GM18508 (cell line): ENCODE measurements around the gene PSEN2.

ENCODE experiments used
- ATAC-seq: cut with Tn5 transposase; IDR thresholded peaks from one replicate; pipeline ENCODE4 v1.9.1; 2021; ENCODE audit warnings: moderate number of reproducible peaks; ENCODE audit not compliant: insufficient read depth, unreplicated experiment

PSEN2 gene

DNA sequence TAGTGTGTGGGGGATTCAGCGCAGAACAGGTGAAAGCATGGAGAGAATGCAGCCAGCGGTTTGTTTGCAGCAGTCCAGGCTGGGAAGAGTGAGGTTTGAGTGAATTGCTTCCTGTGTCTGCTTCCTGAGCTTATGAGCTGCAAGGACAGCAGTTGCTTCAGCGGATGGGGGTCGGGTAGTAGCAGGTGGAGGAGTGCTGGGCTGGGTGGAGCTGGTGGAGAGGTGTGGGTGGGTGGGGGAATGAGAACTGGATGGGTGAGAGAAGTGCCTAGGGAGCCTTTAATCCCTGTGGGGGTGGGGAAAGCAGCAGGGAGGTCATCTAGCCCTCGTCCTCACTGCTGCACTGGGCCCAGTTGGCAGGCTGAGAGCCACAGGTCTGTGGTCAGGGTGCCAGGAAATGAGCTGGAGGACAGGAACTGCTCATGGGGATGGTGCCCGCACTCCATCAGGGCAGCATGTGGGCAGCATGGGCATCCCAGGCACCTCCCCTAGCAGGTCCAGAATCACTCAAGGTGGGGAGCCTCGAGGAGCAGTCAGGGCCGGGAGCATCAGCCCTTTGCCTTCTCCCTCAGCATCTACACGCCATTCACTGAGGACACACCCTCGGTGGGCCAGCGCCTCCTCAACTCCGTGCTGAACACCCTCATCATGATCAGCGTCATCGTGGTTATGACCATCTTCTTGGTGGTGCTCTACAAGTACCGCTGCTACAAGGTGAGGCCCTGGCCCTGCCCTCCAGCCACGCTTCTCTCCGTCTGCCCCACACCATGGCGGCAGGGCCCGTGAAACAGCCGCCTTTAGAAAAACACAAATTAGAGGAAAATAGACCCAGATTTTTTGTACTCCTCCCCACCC lies 14.8 kb downstream of the PSEN2 start:
- ATAC-seq: no peak

DNA sequence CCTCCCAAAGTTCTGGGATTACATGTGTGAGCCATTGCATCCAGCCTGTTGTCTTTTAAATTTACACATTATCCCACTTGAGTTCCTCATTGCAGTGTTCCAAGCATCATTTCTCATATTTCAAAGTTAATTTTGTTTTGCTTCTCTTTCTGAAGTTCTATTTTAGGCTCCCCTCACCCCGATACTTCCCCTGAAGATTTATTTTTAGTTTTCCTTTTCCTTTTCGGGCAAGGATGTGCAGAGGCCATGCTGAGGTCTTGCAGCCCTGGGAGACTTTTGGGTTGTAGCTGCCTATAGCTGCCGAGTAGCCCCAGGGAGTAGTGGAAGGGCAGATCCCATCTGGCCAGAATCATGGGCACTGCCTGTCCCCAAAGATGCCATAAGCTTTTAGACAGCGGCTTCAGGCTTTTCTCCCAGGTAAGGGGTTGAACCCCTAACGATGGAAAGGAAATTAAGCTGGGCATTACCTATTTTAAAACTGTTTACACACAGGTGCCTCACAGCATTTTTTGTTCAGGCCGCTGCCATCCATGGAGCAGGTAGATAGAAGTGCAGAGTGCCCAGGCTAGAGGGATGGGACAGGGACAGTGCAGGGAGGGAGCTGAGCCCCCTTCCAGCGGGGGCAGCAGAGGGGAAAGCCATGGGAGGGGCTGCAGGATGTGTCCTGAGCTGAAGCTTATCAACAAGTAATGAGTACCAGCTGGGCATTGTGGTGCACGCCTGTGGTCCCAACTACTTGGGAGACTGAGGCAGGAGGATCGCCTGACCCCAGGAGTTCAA lies 15.9 kb downstream of the PSEN2 start:
- ATAC-seq: no peak

DNA sequence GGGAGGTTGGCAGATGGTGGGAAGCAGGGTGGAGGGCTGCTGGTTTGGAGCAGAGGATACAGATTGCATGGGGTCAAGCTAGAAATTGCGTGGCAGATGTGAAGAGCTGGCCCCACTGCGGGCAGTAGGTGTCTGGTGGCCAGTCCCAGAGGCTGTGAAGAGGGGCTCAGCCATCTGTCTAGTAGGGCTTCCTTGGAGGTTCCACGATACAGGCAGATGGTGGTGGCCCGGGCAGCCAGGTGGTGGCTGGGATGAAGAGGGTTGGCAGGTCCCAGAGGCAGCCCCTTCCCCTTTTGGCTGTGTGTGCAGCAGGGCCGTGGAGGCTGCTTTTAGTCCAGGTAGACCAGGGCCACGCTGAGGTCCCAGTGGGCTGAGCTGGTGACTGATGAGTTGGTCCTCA lies 16.6 kb downstream of the PSEN2 start:
- ATAC-seq: no peak

DNA sequence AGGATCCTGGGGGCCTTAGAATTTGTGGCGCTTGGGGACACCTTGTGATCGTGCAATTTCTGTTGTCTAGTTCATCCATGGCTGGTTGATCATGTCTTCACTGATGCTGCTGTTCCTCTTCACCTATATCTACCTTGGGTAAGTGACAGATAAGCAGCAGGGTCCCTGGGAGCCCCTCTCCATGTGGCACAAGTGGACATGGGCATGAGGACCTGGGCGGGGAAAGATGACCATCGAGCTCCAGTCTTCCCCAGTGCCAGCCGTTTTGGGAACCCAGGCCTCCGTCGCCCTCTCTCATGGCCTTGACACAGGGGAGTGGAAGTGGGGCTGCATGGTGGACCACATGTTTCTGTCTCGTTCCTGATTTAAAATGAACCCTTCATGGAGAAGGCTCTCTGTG lies 17.6 kb downstream of the PSEN2 start:
- no peak for ATAC-seq

- ATAC-seq: no peak
Observed at GRCh38 chr1:226888816-226889215, 18.4 kb downstream of the PSEN2 start.

DNA sequence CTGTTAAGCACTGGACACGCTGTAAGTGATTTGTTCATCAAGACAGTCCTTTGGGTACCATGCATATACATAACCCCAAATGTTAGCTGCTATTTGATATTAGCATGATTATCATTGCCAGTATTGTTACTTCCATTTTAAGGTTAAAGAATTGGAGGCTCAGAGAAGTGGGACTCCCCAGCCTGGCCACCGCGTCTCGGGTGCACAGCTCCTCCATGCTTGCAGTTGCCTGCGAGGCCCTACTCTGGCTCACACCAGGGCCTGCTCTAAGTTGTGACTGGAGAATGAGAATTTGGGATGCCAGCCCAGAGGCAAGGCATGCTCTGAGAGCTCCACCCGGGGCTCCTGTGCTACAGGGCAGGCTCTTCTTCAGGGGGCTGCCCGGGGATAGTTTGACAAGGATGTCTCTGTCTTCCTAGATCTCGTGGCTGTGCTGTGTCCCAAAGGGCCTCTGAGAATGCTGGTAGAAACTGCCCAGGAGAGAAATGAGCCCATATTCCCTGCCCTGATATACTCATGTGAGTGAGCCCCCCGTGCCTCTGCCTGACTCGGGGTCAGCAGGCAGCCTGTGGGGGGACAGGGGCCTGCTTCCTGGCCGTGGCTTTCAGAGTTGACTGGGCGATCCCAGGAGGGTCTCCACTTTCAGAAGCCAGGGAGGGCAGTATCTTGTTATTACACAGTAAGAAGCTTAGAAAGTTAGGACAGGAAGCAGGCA lies 19.4 kb downstream of the PSEN2 start:
- ATAC-seq: no peak

DNA sequence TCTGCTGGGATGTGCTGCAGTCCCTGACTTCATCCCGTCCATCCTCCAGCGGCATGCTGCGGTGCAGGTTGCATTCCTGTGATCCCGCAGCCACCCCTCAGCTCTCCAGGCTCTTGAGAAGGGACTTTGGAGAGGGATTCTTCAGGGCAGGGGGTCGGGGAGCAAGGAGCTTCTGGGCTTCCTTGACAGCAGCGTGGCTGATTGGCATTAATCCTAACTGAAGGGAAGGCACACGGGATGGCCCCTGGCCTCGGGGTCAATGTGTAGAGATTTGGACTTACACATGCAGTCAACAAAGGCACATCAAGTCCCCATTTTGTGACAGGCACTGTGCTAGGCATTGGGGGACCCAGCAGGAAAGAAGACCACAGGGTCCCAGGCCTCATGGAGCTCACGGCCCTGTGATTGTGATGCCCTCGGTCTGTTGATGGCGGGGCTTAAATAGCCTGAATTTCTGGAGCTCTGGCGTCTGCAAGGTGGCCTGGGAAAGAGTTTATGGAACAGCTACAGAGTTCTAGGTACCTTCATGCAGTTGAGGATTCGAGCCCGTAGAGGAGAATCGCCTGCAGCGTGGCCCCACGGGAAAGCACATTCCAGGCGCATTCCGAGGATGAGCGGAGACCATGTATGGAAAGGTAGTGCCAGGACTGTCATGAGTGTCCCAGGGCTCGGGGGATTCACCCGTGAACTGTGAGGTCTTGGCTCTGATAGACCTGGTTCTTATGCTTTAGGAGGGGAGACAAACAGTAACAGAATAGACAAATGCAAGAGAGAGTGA lies 20.1 kb downstream of the PSEN2 start:
- ATAC-seq: no peak

GRCh38 chr1:226891346-226891745 lies 20.9 kb downstream of the PSEN2 start:
- ATAC-seq: no peak

DNA sequence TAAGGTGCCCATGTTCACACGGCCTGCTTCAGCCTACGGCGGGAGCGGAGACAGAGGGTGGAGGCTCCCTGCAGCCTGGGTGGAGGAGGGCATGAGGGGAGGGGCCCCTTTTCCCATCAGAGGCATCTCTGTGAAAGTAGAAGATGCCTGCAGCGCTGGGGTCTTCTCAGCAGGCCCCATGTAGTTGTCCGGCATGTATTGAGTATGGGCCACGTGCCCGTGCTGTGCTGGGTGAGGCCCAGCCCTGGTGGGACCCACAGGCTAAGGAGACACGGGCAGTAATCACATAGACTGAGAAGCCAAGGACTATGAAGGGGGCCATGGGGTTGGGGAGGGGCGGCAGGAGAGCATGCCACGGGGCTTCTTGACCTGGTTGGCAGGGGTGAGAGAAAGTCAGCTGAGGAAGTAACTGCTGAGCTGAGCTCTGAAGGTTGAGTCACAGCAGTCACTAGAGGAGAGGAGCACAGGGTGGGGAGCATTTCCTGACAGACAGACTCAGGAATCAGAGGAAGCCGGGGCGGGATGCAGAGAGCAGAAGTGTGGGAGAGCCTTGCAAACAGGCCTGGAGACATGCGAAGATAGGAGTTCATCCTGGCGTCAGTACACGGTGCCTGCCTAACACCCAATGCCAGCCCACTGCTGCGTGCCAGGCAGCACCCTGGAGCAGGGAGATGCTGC lies 21.6 kb downstream of the PSEN2 start:
- ATAC-seq: no peak

- no peak for ATAC-seq
Observed at GRCh38 chr1:226892524-226892875, 22.1 kb downstream of the PSEN2 start.

GRCh38 chr1:226893936-226894335 lies 23.5 kb downstream of the PSEN2 start:
- ATAC-seq: no peak

GRCh38 chr1:226894826-226895225 lies 24.4 kb downstream of the PSEN2 start:
- no peak for ATAC-seq

DNA sequence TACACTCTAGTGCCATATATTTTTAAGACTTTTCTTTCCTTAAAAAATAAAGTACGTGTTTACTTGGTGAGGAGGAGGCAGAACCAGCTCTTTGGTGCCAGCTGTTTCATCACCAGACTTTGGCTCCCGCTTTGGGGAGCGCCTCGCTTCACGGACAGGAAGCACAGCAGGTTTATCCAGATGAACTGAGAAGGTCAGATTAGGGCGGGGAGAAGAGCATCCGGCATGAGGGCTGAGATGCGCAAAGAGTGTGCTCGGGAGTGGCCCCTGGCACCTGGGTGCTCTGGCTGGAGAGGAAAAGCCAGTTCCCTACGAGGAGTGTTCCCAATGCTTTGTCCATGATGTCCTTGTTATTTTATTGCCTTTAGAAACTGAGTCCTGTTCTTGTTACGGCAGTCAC lies 25.2 kb downstream of the PSEN2 start:
- no peak for ATAC-seq

DNA sequence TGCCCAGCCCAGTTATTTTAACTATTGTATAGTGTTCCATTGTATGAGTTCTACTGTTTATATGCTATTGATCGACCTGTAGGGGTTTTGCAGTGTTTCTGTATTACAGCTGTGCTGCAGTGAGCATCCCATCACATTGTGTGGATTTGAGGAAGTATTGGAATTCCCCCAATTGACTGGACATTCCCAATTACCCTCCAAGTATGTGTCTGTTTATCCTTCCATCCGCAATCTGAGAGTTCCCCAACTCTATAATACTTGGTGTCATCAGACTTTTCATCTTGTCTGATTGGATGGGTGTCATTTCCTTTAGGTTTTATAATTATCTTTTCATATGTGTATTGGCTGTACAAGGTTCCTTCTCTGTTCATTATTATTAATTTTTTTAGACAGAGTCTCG lies 27.8 kb downstream of the PSEN2 start:
- ATAC-seq: no peak

DNA sequence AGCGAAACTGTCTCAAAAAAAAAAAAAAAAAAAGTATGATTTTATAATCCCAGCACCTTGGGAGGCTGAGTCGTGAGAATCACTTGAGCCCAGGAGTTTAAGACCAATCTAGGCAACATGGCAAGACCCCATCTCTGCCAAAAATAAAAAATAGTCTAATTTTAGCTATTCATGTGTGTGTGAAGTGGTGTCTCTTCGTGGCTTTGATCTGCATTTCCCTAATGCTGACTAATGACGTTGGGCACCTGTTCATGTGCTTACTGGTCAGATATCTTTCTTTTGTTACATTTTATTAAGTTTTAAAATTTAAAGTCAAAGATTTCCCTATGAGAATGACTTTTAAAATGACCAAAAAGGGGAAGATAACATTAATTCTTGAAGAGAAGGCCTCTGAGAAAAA lies 31.0 kb downstream of the PSEN2 start:
- ATAC-seq: no peak

GRCh38 chr1:226902601-226903000 lies 32.2 kb downstream of the PSEN2 start:
- ATAC-seq: no peak

GRCh38 chr1:226903819-226904716 lies 33.7 kb downstream of the PSEN2 start:
- ATAC-seq: no peak

GRCh38 chr1:226904772-226905171 lies 34.4 kb downstream of the PSEN2 start:
- no peak for ATAC-seq

- no peak for ATAC-seq
Observed at GRCh38 chr1:226908419-226908818, 38.0 kb downstream of the PSEN2 start.
